Measurements from ENCODE around the gene FAM222B.

GRCh38 chr17:28746611-28747050 lies 96.0 kb downstream of the FAM222B start:
- TF ChIP-seq CTCF (IDR thresholded peaks at IDR 0.05), result no peak
- no peak for TF ChIP-seq POLR2A (IDR thresholded peaks at IDR 0.05)
